ENCODE results near the gene LETMD1.

The LETMD1 gene

GRCh38 chr12:51070004-51070403, 21.9 kb downstream of the LETMD1 start:
- ChIA-PET POLR2A (interaction anchor here (2.2 kb wide), 1 partner anchor 13 kb away, joined by 8 read pairs; the partner anchor contains the start of gene CSRNP2), CTCF (interaction anchor here (0.8 kb wide), 1 partner anchor 331 kb away, joined by 3 read pairs; no protein-coding TSS in a partner anchor)
- TF ChIP-seq GLIS1 (tag by site-specific recombination; IDR thresholded peaks at IDR 0.05): peak; percentile 43; the same call in 1 of the 2 replicates
- peak; percentile 81 for TF ChIP-seq FEZF1 (tag by site-specific recombination; IDR thresholded peaks at IDR 0.05)
- 0 out of 2 replicates have a peak, but pooled peaks have one; percentile 6 for TF ChIP-seq ZNF398 (tag by site-specific recombination; IDR thresholded peaks at IDR 0.05)
- TF ChIP-seq PATZ1 (tag by site-specific recombination; IDR thresholded peaks at IDR 0.05): 0 out of 2 replicates have a peak, but pooled peaks have one; percentile 17
- 0 out of 2 replicates have a peak, but pooled peaks have one; percentile 18 for TF ChIP-seq ZNF366 (tag by site-specific recombination; conservative IDR thresholded peaks at IDR 0.05)
- no peak for TF ChIP-seq KLF8 (tag by site-specific recombination; IDR thresholded peaks at IDR 0.05)
- TF ChIP-seq PRDM4 (tag by site-specific recombination; IDR thresholded peaks at IDR 0.05): 0 out of 2 replicates have a peak, but pooled peaks have one; percentile 28
- no peak for TF ChIP-seq ZNF48 (tag by site-specific recombination; IDR thresholded peaks at IDR 0.05)
- TF ChIP-seq ZBTB17 (tag by site-specific recombination; IDR thresholded peaks at IDR 0.05): peak; percentile 58
- Histone ChIP-seq H3K4me3 (ENCODE audit: low read depth, low read length) (no peak overlapping the region), H3K36me3 (ENCODE audit: control insufficient read depth in 2 of 2, insufficient read depth in 1 of 2, low read length in 2 of 2) (peaks cover 33 to 72% of the 10 kb centered on the region in 2 experiments; a peak in 2 of 3 replicates), H3K9me3 (ENCODE audit: control insufficient read depth, insufficient read depth, low read depth, low read length) (no peaks in the 10 kb centered on the region), H3K27ac (ENCODE audit: extremely low read depth, low read depth, low read length) (no peak overlapping the region), H3K4me1 (ENCODE audit: control insufficient read depth, insufficient read depth, low read length) (no peaks in the 10 kb centered on the region)

GRCh38 chr12:51071663-51072062, 23.5 kb downstream of the LETMD1 start:
- Histone ChIP-seq H3K9me3 (ENCODE audit: control insufficient read depth, insufficient read depth, low read depth, low read length) (no peaks in the 10 kb centered on the region), H3K4me1 (ENCODE audit: control insufficient read depth, insufficient read depth, low read length) (no peaks in the 10 kb centered on the region), H3K36me3 (ENCODE audit: control insufficient read depth in 2 of 2, insufficient read depth in 1 of 2, low read length in 2 of 2) (peaks cover 34 to 63% of the 10 kb centered on the region in 2 experiments; a peak in 2 of 3 replicates), H3K27ac (ENCODE audit: extremely low read depth, low read depth, low read length) (no peak overlapping the region), H3K4me3 (ENCODE audit: low read depth, low read length) (no peak overlapping the region)
- TF ChIP-seq BCL11A (tag by site-specific recombination; IDR thresholded peaks at IDR 0.05; ENCODE audit: low read depth) (no peak), PRDM1 (tag by site-specific recombination; IDR thresholded peaks at IDR 0.05) (peak; percentile 52; the same call in 1 of the 2 replicates)
- CTCF ChIA-PET: no interaction called here
- POLR2A ChIA-PET: interaction anchor here (0.9 kb wide), 1 partner anchor 12 kb away, joined by 3 read pairs; the partner anchor contains the start of gene CSRNP2

GRCh38 chr12:51075390-51075789, 27.3 kb downstream of the LETMD1 start:
- Histone ChIP-seq H3K27ac (ENCODE audit: extremely low read depth, low read depth, low read length) (no peak overlapping the region), H3K9me3 (ENCODE audit: control insufficient read depth, insufficient read depth, low read depth, low read length) (no peaks in the 10 kb centered on the region), H3K4me3 (ENCODE audit: low read depth, low read length) (no peak overlapping the region), H3K36me3 (ENCODE audit: control insufficient read depth in 2 of 2, insufficient read depth in 1 of 2, low read length in 2 of 2) (peaks cover 19 to 36% of the 10 kb centered on the region in 2 experiments; a peak in 2 of 3 replicates), H3K4me1 (ENCODE audit: control insufficient read depth, insufficient read depth, low read length) (peaks cover 5% of the 10 kb centered on the region; the same call in 1 of the 2 replicates)
- ChIA-PET CTCF (no interaction called here), POLR2A (no interaction called here)
- TF ChIP-seq SCRT2 (tag by site-specific recombination; IDR thresholded peaks at IDR 0.05) (no peak), ZNF398 (tag by site-specific recombination; IDR thresholded peaks at IDR 0.05) (no peak), RBAK (tag by site-specific recombination; IDR thresholded peaks at IDR 0.05) (no peak), ZNF76 (tag by site-specific recombination; IDR thresholded peaks at IDR 0.05; ENCODE audit: borderline replicate concordance, low read depth) (no peak), ZSCAN16 (tag by site-specific recombination; IDR thresholded peaks at IDR 0.05) (no peak)

Measured in HEK293 (cell line).